SW480 (cell line): ENCODE results near the gene DNAH11.
A peak's percentile ranks its signal among the peaks of the same experiment; 100 is the strongest.
"Not testable (repeated sequence)": the region's sequence is repeated elsewhere in the genome, so short reads cannot be mapped to it uniquely, and the experiment has no call there.

Experiments used
- DNase-seq: peaks from one replicate; pipeline ENCODE4 v3.0.0-alpha.2; 2016; ENCODE audit warnings: low spot score

Gene DNAH11

GRCh38 chr7:21887779-21888178, 344.9 kb downstream of the DNAH11 start:
- no peak for DNase-seq

- DNase-seq: no peak
These were observed 348.5 kb downstream of the DNAH11 start for GRCh38 chr7:21891291-21891690.

GRCh38 chr7:21893401-21893800, 350.6 kb downstream of the DNAH11 start:
- no peak for DNase-seq

- no peak for DNase-seq
These were observed 355.6 kb downstream of the DNAH11 start for GRCh38 chr7:21898265-21898930.

- DNase-seq: no peak
These were observed 359.4 kb downstream of the DNAH11 start for GRCh38 chr7:21902240-21902639.

- no peak for DNase-seq
These were observed 360.4 kb downstream of the DNAH11 start for GRCh38 chr7:21903020-21903786.

- DNase-seq: no peak
These were observed 365.9 kb downstream of the DNAH11 start for GRCh38 chr7:21908746-21909145.

GRCh38 chr7:21910253-21910652, 367.4 kb downstream of the DNAH11 start:
- no peak for DNase-seq

GRCh38 chr7:21911341-21911875, 368.6 kb downstream of the DNAH11 start:
- DNase-seq: no peak

GRCh38 chr7:21912305-21912704, 369.5 kb downstream of the DNAH11 start:
- DNase-seq: no peak

- DNase-seq: no peak
These were observed 370.3 kb downstream of the DNAH11 start for GRCh38 chr7:21912931-21913780.

- DNase-seq: no peak
These were observed 371.8 kb downstream of the DNAH11 start for GRCh38 chr7:21914671-21915070.

- DNase-seq: no peak
These were observed 372.3 kb downstream of the DNAH11 start for GRCh38 chr7:21915140-21915539.

GRCh38 chr7:21916176-21916575, 373.3 kb downstream of the DNAH11 start:
- DNase-seq: peak; percentile 63

- no peak for DNase-seq
These were observed 373.8 kb downstream of the DNAH11 start for GRCh38 chr7:21916629-21917028.

GRCh38 chr7:21918216-21918615, 375.4 kb downstream of the DNAH11 start:
- DNase-seq: no peak

GRCh38 chr7:21920936-21921335, 378.1 kb downstream of the DNAH11 start:
- no peak for DNase-seq

GRCh38 chr7:21922605-21923004, 379.8 kb downstream of the DNAH11 start:
- DNase-seq: no peak

- DNase-seq: no peak
These were observed 380.8 kb downstream of the DNAH11 start for GRCh38 chr7:21923658-21924057.

GRCh38 chr7:21926448-21926847, 383.6 kb downstream of the DNAH11 start:
- DNase-seq: no peak

GRCh38 chr7:21927693-21928092, 384.9 kb downstream of the DNAH11 start:
- DNase-seq: no peak

- DNase-seq: not testable (repeated sequence)
These were observed 390.5 kb downstream of the DNAH11 start for GRCh38 chr7:21933293-21933692.
